Neutrophil (primary cell): ENCODE measurements around the gene ZC2HC1B.

Experiments
- H3K27ac ChIP-seq: fragments of 200-600 bp; sonication (generic); 2 replicates; pipeline ENCODE4 v1.5.1; 2016; ENCODE audit warnings: mild to moderate bottlenecking, moderate library complexity
- H3K27me3 ChIP-seq: fragments of 200-600 bp; sonication (generic); 2 replicates; pipeline ENCODE4 v1.6.0; 2016; ENCODE audit warnings: mild to moderate bottlenecking
- H3K36me3 ChIP-seq: fragments of 200-600 bp; sonication (generic); 2 replicates; pipeline ENCODE4 v1.5.1; 2017
- H3K4me1 ChIP-seq, 2 experiments: fragments of 200-600 bp in 1 of 2; sonication (generic) in 1 of 2; 1 replicate in 1 of 2; 2 replicates in 1 of 2; pipeline versions ENCODE4 v1.5.1 to v1.6.1; 2013 to 2016; ENCODE audit warnings: low read depth in 1 of 2, low read length in 1 of 2, mild to moderate bottlenecking in 1 of 2, moderate library complexity in 1 of 2; ENCODE audit not compliant: control insufficient read depth in 1 of 2, insufficient read depth in 1 of 2
- H3K4me3 ChIP-seq, 2 experiments: fragments of 200-600 bp in 1 of 2; sonication (generic) in 1 of 2; 1 replicate in 1 of 2; 2 replicates in 1 of 2; pipeline ENCODE4 v1.5.1; 2013 to 2016; ENCODE audit warnings: low read depth in 1 of 2, low read length in 1 of 2, mild to moderate bottlenecking in 1 of 2, moderate library complexity in 1 of 2
- H3K9me3 ChIP-seq: fragments of 200-600 bp; sonication (generic); 2 replicates; pipeline ENCODE4 v1.5.1; 2016
- TF ChIP-seq, protein P1 (sequence below): fragments of 200-600 bp; sonication (generic); IDR thresholded peaks from 2 replicates; pipeline ENCODE4 v1.5.1; 2016; ENCODE audit warnings: antibody characterized with exemption

ZC2HC1B gene

GRCh38 chr6:143828572-143828971, 35.7 kb upstream of the ZC2HC1B start:
- TF ChIP-seq, protein P1, sequence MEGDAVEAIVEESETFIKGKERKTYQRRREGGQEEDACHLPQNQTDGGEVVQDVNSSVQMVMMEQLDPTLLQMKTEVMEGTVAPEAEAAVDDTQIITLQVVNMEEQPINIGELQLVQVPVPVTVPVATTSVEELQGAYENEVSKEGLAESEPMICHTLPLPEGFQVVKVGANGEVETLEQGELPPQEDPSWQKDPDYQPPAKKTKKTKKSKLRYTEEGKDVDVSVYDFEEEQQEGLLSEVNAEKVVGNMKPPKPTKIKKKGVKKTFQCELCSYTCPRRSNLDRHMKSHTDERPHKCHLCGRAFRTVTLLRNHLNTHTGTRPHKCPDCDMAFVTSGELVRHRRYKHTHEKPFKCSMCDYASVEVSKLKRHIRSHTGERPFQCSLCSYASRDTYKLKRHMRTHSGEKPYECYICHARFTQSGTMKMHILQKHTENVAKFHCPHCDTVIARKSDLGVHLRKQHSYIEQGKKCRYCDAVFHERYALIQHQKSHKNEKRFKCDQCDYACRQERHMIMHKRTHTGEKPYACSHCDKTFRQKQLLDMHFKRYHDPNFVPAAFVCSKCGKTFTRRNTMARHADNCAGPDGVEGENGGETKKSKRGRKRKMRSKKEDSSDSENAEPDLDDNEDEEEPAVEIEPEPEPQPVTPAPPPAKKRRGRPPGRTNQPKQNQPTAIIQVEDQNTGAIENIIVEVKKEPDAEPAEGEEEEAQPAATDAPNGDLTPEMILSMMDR: no peak
- Histone ChIP-seq H3K36me3 (peaks cover 38% of the 10 kb centered on the region), H3K4me1 (no peaks in the 10 kb centered on the region), H3K27ac (no peak overlapping the region), H3K27me3 (no peaks in the 10 kb centered on the region), H3K4me3 (no peak overlapping the region), H3K9me3 (no peaks in the 10 kb centered on the region)

- TF ChIP-seq, protein P1: no peak
- Histone ChIP-seq H3K36me3 (no peaks in the 10 kb centered on the region), H3K9me3 (no peaks in the 10 kb centered on the region), H3K27ac (no peak overlapping the region), H3K4me3 (no peak overlapping the region), H3K27me3 (no peaks in the 10 kb centered on the region), H3K4me1 (no peaks in the 10 kb centered on the region)
Observed at GRCh38 chr6:143836150-143836549, 28.1 kb upstream of the ZC2HC1B start.

- Histone ChIP-seq H3K4me3 (no peak overlapping the region), H3K27ac (no peak overlapping the region), H3K9me3 (no peaks in the 10 kb centered on the region), H3K4me1 (peaks cover 8% of the 10 kb centered on the region in 2 experiments), H3K27me3 (no peaks in the 10 kb centered on the region), H3K36me3 (no peaks in the 10 kb centered on the region)
- TF ChIP-seq, protein P1: no peak
Observed at GRCh38 chr6:143838395-143838794, 25.9 kb upstream of the ZC2HC1B start.

DNA sequence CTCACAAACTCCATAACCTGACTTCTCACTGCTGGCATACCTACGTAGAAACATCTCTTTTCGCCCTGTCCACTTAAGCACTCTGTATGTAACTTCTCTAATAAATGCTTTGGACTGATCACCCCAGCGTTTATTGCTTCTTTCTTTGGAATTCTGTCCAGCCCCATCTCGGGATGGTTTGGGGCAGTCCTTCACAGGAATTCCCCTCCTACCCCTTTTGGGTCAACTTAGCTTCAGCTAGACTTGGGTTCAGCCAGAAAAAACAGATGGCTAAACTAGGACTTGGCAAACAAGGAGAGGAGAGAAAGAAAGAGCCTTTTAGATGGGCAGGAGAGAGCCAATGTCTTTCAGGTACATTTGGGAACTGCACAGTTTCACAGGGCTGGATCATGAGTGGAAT, 25.1 kb upstream of the ZC2HC1B start:
- no peaks in the 10 kb centered on the region for H3K36me3 ChIP-seq
- H3K4me1 ChIP-seq: peaks cover 16% of the 10 kb centered on the region in 2 experiments
- TF ChIP-seq, protein P1: no peak
- H3K9me3 ChIP-seq: no peaks in the 10 kb centered on the region
- H3K27me3 ChIP-seq: no peaks in the 10 kb centered on the region
- no peak overlapping the region for H3K27ac ChIP-seq
- no peak overlapping the region for H3K4me3 ChIP-seq

DNA sequence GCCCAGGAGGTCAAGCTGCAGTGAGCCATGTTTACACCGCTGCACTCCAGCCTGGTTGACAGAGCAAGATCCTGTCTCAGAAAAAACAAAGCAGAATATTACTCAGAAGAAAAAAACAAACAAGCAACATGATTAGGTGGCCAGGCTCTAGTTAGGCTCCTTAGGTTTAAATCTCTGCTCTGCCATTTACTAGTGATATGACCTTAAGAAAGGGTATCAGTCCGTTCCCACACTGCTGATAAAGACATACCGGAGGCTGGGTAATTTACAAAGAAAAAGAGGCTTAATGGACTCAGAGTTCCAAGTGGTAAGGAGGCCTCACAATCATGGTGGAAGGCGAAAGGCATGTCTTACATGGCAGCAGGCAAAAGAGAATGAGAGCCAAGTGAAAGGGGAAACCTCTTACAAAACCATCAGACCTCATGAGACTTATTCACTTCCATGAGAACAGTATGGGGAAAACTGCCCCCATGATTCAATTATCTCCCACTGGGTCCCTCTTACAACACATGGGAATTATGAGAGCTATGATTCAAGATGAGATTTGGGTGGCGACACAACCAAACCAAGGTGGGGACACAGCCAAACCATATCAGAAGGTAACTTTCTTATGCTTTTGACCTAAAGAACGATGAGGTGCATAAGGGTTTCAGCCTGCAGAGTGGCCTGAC, 23.5 kb upstream of the ZC2HC1B start:
- Histone ChIP-seq H3K4me3 (no peak overlapping the region), H3K36me3 (no peaks in the 10 kb centered on the region), H3K9me3 (no peaks in the 10 kb centered on the region), H3K4me1 (peaks cover 17% of the 10 kb centered on the region in 2 experiments), H3K27me3 (no peaks in the 10 kb centered on the region), H3K27ac (no peak overlapping the region)
- TF ChIP-seq, protein P1: no peak
